Sigmoid colon (tissue), 4 donors: ENCODE measurements around the gene CDC14A.

Source experiments
- EP300 ChIP-seq, 4 donors: sonication (generic); formaldehyde crosslinking; IDR thresholded peaks; one replicate each; pipeline ENCODE4 v1.6.1; 2017; ENCODE audit warnings: antibody characterized with exemption in 4 of 4
- POLR2A ChIP-seq, 2 donors: fragments of 450-650 bp; IDR thresholded peaks; one replicate each; pipeline ENCODE4 v1.6.1; 2016; ENCODE audit warnings: antibody characterized with exemption in 2 of 2, mild to moderate bottlenecking in 2 of 2, moderate library complexity in 2 of 2
- TF ChIP-seq, protein P1 (sequence below), 4 experiments: fragments of 450-650 bp in 3 of 4; fragments of 200-600 bp in 1 of 4; IDR thresholded peaks; one replicate each; pipeline ENCODE4 v1.5.1; 2016 to 2019; ENCODE audit warnings: antibody characterized with exemption in 4 of 4, mild to moderate bottlenecking in 3 of 4, moderate library complexity in 2 of 4

DNA sequence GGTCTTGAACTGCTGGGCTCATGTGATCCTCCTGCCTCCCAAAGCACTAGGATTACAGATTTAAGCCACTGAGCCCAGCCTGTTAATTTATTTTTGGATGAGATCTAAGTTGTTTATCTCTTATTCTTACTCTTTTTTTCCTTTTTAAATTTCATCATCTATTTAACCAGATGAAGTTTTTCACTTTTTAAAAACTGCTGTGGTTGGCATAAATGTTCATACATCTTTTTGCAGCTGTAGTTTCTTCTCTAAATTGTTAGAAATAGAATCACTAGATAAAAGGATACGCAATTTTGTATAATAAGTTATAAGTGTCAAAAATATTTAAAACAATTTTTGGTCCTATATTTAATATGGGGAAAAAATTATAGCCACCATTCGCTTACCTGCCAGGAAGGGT, 105.4 kb downstream of the CDC14A start:
- TF ChIP-seq POLR2A (IDR thresholded peaks at IDR 0.05) (no peak), EP300 (IDR thresholded peaks at IDR 0.05) (no peak)
- TF ChIP-seq, protein P1, sequence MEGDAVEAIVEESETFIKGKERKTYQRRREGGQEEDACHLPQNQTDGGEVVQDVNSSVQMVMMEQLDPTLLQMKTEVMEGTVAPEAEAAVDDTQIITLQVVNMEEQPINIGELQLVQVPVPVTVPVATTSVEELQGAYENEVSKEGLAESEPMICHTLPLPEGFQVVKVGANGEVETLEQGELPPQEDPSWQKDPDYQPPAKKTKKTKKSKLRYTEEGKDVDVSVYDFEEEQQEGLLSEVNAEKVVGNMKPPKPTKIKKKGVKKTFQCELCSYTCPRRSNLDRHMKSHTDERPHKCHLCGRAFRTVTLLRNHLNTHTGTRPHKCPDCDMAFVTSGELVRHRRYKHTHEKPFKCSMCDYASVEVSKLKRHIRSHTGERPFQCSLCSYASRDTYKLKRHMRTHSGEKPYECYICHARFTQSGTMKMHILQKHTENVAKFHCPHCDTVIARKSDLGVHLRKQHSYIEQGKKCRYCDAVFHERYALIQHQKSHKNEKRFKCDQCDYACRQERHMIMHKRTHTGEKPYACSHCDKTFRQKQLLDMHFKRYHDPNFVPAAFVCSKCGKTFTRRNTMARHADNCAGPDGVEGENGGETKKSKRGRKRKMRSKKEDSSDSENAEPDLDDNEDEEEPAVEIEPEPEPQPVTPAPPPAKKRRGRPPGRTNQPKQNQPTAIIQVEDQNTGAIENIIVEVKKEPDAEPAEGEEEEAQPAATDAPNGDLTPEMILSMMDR (IDR thresholded peaks at IDR 0.05) = no peak
